Measurements from ENCODE around the gene ATXN2.
"Not testable (repeated sequence)": the region's sequence is repeated elsewhere in the genome, so short reads cannot be mapped to it uniquely, and the experiment has no call there.

Gene ATXN2

DNA sequence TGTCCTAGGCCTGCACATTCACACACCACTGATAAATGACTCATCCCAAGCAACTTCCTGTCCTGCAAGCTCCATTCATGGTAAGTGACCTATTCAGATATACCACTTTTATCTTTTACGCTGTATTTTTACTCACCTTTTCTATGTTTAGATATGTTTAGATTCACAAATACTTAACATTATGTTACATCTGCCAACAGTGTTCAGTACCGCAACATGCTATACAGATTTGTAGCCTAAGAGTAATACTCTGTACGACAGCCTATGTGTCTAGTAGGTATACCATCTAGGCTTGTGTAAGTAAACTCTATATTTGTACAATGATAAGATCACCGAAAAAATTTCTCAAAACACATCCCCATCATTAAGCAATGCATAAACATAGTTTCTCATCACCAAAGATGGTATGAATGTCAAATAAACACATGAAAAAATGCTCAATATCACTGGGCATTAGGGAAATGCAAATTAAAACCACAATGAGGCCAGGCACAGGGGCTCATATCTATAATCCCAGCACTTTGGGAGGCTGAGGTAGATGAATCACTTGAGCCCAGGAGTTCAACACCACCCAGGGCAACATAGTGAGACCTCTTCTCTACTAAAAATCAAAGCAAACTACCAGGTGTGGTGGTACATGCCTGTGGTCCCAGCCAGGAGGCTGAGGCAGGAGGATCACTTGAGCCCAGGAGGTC is 20.7 kb downstream of the ATXN2 start:
- DNase-seq (ENCODE audit: extremely low read depth, low read depth) = no peak
- TF ChIP-seq, protein P1, sequence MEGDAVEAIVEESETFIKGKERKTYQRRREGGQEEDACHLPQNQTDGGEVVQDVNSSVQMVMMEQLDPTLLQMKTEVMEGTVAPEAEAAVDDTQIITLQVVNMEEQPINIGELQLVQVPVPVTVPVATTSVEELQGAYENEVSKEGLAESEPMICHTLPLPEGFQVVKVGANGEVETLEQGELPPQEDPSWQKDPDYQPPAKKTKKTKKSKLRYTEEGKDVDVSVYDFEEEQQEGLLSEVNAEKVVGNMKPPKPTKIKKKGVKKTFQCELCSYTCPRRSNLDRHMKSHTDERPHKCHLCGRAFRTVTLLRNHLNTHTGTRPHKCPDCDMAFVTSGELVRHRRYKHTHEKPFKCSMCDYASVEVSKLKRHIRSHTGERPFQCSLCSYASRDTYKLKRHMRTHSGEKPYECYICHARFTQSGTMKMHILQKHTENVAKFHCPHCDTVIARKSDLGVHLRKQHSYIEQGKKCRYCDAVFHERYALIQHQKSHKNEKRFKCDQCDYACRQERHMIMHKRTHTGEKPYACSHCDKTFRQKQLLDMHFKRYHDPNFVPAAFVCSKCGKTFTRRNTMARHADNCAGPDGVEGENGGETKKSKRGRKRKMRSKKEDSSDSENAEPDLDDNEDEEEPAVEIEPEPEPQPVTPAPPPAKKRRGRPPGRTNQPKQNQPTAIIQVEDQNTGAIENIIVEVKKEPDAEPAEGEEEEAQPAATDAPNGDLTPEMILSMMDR (IDR thresholded peaks at IDR 0.05; ENCODE audit: low read depth, low read length) = no peak

DNA sequence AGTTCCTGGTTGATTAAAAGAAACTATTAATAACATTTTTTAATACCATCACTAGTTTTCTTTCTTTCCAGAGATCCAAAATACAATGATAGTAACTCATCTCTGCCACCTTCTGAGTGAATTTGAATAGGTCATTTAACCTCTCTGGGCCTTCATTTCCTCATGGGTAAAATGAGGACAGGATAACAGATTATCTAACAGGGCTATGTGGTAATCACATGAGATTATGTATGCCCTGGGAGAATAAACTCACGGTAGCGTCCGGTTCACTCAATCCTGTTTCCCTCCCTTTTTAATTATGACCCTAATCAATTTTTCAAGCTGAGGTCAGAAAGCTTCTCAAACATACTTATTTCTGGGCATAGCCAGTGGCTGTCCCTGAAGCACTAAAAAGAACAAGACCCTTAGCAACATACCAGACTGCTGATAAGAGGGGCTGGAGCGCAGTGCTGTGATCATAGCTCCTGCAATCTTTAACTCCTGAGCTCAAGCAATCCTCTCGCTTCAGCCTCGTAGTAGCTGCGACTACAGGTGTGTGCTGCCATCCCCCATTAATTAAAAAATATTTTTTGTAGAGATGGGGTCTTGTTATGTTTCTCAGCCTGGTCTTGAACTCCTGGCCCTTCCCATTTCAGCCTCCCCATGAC is 24.2 kb downstream of the ATXN2 start:
- no peak for DNase-seq (ENCODE audit: extremely low read depth, low read depth)

DNA sequence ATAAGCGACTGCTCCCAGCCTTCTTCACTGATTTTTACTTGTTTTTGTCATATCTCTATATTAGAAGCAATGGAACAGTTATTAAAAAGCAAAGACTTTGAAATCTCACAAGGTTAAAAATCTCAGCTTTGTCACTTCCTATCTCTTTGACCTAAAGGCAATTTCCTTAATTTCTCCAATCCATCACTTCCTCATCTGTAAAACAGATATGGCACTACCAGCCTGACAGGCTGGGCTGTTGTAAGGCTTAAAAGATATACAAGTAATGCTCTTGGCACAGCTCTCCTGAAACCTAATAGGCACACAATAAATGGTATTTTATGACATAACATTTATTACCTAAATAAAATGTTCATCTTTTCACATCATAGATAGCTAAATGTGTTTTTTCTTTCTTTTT is 25.6 kb downstream of the ATXN2 start:
- TF ChIP-seq, protein P1 (IDR thresholded peaks at IDR 0.05; ENCODE audit: low read depth, low read length) = no peak
- DNase-seq (ENCODE audit: extremely low read depth, low read depth) = no peak

More for the DNA sequence above, 24.2 kb downstream of the ATXN2 start:
- TF ChIP-seq, protein P1 (IDR thresholded peaks at IDR 0.05; ENCODE audit: low read depth, low read length) = no peak

GRCh38 chr12:111570084-111570961 is 28.8 kb downstream of the ATXN2 start:
- DNase-seq (ENCODE audit: extremely low read depth, low read depth) = peak; percentile 36
- TF ChIP-seq, protein P1 (IDR thresholded peaks at IDR 0.05; ENCODE audit: low read depth, low read length) = no peak

DNA sequence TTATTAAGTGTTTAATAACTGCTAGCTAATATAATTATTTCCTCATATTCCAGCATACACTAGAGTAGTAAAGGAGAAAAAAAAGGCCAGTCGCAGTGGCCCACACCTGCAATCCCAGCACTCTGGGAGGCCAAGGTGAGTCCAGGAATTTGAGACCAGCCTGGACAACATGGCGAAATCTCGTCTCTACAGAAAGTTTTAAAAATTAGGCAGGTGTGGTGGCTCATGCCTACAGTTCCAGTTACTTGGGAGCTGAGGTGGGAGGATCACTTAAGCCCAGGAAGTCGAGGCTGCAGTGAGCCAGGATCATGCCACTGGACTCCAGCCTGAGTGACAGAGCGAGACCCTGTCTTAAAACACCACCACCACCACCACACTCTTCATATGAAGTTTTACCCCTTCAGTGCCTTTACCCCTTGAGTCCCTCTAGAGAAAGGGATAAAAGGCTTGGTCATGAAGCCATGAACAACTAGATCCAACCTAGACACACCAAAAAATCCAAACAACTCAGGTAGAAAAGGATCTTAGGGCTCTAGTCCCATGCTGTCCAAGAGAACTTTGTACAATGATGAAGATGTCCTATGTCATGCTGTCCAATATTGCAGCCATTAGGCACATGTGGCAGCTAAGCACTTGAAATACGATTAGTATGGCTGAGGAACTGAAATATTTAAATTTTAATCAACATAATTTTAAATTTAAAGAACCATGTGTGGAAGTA is 29.6 kb downstream of the ATXN2 start:
- no peak for DNase-seq (ENCODE audit: extremely low read depth, low read depth)
- TF ChIP-seq, protein P1 (IDR thresholded peaks at IDR 0.05; ENCODE audit: low read depth, low read length) = no peak

GRCh38 chr12:111560844-111561243 is 38.3 kb downstream of the ATXN2 start:
- not testable (repeated sequence) for DNase-seq (ENCODE audit: extremely low read depth, low read depth)

DNA sequence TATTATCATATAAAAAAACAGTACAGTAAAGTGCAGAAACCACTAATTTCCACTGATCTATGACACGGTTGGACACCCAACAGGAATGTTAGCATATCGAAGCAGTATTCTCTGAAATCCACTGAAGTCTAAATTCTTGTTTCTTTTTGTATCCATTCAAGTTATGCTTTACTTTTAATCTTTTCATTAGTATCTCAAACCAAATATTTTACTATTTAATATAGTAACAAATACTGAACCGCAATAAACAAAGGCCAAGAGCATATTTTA is 41.1 kb downstream of the ATXN2 start:
- TF ChIP-seq, protein P1 (IDR thresholded peaks at IDR 0.05; ENCODE audit: low read depth, low read length) = no peak

More for the DNA sequence above, 41.1 kb downstream of the ATXN2 start:
- DNase-seq (ENCODE audit: extremely low read depth, low read depth) = no peak
